Astrocyte of the cerebellum (primary cell): ENCODE data around the gene RGP1.

Source experiments
- DNase-seq: peaks from one replicate; pipeline ENCODE4 v3.0.0-alpha.2; 2011; ENCODE audit warnings: low read depth
- H3K4me3 ChIP-seq: 2 replicates; pipeline ENCODE4 v1.5.1; 2011; ENCODE audit warnings: mild to moderate bottlenecking, low read depth, low read length, moderate library complexity
- CTCF ChIP-seq: IDR thresholded peaks from 2 replicates; pipeline ENCODE4 v1.5.1; 2012; ENCODE audit warnings: low read length, low read depth, moderate library complexity, mild to moderate bottlenecking; ENCODE audit errors: missing control alignments
- in situ Hi-C: cut with HindIII; loops from 2 replicates; pipeline ENCODE4 v1.10.0; 2017; ENCODE audit warnings: low sequenced_read_pairs

The RGP1 gene

GRCh38 chr9:35713578-35713977, 35.5 kb upstream of the RGP1 start:
- no peak for TF ChIP-seq CTCF
- no peak overlapping the region for H3K4me3 ChIP-seq
- no peak for DNase-seq
- in situ Hi-C loops, result loop anchor here (5.0 kb wide), 1 partner anchor 36 kb away; no protein-coding TSS in a partner anchor

- no peak for DNase-seq
- in situ Hi-C loops, result loop anchor here (5.0 kb wide), 1 partner anchor 37 kb away; no protein-coding TSS in a partner anchor
- no peak overlapping the region for H3K4me3 ChIP-seq
- no peak for TF ChIP-seq CTCF
These were observed 35.0 kb upstream of the RGP1 start for GRCh38 chr9:35714123-35714522.

GRCh38 chr9:35714579-35715252, 34.4 kb upstream of the RGP1 start:
- TF ChIP-seq CTCF, result no peak
- in situ Hi-C loops, result loop anchor here (5.0 kb wide), 1 partner anchor 37 kb away; no protein-coding TSS in a partner anchor
- H3K4me3 ChIP-seq, result no peak overlapping the region
- DNase-seq, result no peak

GRCh38 chr9:35716230-35716629, 32.9 kb upstream of the RGP1 start:
- peak; percentile 25 for TF ChIP-seq CTCF
- DNase-seq, result no peak
- in situ Hi-C loops, result no loop called here
- no peak overlapping the region for H3K4me3 ChIP-seq

- no peak for DNase-seq
- in situ Hi-C loops, result no loop called here
- no peak for TF ChIP-seq CTCF
- H3K4me3 ChIP-seq, result no peak overlapping the region
These were observed 31.8 kb upstream of the RGP1 start for GRCh38 chr9:35717132-35717870.

GRCh38 chr9:35718721-35719511, 30.2 kb upstream of the RGP1 start:
- DNase-seq, result no peak
- no peak for TF ChIP-seq CTCF
- no peak overlapping the region for H3K4me3 ChIP-seq
- in situ Hi-C loops, result no loop called here
